ENCODE data around the gene ZNF317.

The ZNF317 gene

GRCh38 chr19:9140159-9140874, at the start of gene ZNF317:
ZNF317 (plus strand) TSS chr19:9140397; CDS start chr19:9156017, 15,620 bp downstream.
- peak; percentile 86 for DNase-seq

DNA sequence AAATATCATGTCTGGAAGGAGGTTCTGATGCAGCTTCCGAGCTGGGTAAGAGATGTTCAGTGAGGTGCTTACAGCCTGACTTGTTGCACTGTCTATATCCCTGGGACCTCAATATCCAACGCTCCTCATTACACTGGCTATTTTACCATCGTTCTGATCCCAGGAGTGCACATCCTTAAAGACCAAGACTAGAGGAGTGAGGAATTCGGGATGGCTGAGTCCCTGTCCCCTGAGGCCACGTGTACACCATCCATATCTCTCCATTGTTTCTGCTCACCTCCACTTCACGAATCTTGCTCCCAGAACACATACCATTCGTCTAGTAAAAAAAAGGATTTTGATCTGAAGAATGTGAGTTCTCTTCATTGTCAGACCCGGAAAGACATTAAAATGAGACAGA, 32.8 kb upstream of the ZNF317 start, which contains the start of gene OR7G2:
OR7G2 (minus strand) TSS at position 101 of the 400 bp plus-strand sequence. CDS start 4,232 bp downstream, outside the sequence.
- DNase-seq, result no peak

DNA sequence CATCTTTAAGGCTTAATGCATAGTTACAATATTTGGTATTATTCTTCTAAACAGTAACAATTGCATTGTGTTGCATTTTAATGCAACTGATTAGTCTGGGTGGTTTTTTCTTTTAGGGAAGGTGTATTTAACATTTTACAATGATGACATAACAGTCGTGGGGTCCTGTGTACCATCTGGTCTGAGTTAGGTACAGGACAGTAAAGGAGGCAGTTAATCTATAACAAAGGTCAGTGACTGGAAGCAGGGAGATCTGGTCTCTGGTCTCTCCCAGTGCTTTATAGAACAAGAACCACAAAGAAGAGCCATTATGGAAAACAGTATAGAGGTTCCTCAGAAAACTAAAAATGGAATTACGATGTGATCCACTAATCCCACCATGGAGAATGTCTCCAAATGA, 30.2 kb upstream of the ZNF317 start:
- DNase-seq, result no peak

DNA sequence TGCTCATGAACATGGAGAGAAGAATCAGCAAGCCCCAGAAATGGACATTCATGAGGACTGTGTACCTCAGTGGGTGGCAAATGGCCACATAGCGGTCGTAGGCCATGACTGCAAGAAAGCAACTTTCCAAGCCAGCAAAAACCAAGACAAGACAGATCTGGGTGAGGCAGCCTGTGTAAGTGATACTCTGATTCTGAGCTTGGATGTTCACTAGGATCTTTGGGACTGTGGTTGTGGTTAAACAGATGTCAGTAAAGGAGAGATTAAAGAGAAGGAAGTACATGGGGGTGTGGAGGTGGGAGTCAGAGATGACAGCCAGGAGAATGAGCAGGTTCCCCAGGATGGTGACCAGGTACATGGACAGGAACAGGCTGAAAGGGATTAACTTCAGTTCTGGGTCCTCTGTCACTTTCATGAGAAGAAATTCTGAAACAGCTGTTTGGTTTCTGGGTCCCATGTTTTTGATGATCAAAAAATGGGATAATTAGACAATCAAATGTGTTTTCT, 24.8 kb upstream of the ZNF317 start, which contains the start of gene OR7G1:
OR7G1 (minus strand) TSS at position 457 of the 507 bp plus-strand sequence; CDS start at position 457, 0 bp downstream.
- DNase-seq, result no peak

GRCh38 chr19:9116547-9116946, 23.6 kb upstream of the ZNF317 start:
- no peak for DNase-seq

DNA sequence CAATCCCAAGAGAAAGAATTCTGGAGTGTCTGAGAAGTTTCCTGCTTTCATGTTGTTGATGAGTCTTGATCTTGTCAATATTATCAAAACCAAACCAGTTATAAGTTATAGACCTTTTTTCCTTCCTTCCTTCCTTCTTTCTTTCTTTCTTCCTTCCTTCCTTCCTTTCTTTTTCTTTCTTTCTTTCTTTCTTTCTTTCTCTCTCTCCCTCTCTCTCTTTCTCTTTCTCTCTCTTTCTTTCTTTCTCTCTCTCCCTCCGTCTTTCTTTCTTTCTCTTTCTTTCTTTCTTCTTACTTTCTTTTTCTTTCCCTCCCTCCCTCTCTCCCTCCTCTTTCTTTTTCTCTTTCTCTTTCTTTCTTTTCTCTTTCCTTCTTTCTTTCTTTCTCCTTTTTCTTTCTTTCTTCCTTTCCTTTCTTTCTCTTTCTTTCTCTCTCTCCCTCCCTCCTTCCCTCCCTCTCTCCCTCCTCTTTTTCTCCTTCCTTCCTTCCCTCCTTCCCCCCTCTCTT, 13.2 kb upstream of the ZNF317 start, which contains the start of gene OR7G3:
OR7G3 (minus strand) TSS at position 51 of the 506 bp plus-strand sequence; CDS start at position 51, 0 bp downstream.
- no peak for DNase-seq

DNA sequence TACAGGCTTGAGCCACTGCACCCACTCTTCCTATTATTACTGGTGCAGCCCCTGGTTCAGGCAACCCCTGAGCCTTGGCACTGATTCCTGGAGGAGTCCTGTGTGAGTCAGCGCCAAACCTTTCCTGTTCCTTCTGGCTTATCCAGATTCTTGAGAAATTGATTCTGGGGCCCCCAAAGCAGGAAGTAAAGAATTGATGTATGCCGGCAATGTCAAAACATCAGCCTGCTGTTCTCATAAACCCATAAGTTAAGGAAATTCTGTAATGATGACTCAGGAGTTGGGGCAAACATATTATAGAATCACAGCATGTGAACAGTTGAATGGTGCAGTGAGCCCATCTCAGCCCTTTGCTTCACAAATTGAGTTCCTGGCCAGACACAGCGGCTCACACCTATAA, 12.0 kb upstream of the ZNF317 start:
- DNase-seq, result no peak

DNA sequence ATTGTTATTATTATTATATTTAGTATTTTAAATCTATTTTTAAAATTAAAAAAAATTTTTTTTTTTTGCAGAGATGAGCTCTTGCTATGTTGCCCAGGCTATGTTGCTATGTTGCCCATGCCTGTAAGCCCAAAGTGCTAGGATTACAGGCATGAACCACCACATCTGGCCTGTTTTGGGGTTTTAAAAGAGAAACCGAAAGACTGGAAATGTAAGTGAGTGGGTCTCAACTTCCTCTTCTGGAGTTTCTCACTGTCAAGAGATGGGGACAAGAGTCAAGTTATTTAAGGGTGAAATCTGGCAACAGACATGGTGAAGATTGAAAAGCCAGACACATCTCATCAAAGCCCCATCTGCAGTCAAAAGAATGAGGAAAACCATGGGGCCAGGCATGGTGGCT, 9.2 kb upstream of the ZNF317 start:
- DNase-seq, result no peak

DNA sequence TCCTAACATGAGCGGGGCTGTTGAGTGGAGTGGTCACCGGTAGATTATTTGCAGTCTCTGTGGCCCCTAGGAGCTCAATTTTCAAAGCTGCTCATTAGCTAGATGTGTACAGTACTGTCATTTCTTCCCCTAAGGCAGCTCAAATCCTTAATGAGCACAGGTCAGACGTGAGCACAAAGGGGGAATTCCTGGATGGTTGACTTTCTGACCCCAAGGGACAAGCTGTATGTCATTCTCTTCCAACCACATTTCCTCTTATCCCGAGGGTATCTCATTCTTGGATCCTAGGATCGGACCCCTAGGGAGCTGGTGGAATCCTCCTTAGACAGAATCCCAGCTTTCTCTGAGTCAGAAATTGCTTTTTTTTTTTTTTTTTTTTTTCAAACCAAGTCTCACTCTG, 7.8 kb upstream of the ZNF317 start:
- no peak for DNase-seq

GRCh38 chr19:9139609-9140158, 513 bp upstream of the ZNF317 start:
- DNase-seq, result no peak

DNA sequence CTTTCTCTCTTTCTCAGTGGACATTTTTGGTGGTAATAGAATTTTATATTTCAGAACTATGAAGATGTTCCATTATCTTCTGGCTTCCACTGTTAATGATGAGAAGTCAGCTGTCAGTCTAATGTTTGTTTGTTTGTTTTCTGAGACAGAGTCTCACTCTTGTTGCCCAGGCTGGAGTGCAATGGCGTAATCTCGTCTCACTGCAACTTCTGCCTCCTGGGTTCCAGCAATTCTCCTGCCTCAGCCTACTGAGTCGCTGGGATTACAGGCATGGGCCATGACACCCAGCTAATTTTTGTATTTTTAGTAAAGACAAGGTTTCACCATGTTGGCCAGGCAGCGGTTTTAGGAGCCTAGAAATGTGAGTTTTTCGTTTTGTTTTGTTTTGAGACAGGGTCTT, 4.7 kb downstream of the ZNF317 start:
- no peak for DNase-seq

DNA sequence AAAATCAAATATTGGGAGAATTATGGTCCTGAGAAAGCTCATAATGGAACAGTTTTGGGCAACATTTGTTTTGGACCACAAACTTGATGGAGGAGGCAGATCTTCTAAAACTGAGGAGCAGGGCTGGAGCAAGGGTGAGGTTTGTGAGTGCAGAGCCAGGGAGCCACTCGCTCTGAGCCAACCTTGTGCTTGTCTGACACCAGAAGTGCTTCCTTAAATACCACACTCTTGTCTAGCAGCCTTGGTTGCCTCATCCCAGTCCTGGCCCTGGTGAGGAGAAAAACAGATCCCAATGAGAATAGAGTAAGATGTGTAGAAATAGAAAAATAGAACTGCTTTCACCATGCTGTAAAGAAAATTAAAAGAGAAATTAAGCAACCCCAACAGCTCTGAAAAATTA, 6.7 kb downstream of the ZNF317 start:
- DNase-seq, result no peak

- DNase-seq, result no peak
Measured at GRCh38 chr19:9148697-9149096, 8.5 kb downstream of the ZNF317 start.

DNA sequence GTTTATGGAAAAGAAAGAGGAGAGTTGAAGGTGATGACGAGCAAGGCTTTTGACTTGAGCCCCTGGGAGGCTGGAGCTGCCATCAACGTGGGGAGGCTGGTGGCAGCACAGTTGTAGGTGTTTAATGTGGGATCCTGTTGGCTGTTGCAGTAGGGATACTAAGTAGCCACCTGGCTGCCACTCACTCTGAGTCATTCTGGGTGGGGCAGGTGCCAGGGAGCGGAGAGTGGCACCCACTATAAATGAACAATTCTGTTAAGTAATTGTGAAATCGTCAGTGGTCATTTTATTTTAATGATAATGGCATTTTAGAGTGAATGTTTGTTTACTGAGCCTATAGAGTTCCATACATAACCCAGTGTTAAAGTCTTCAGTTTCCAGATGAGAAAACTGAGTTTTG, 9.8 kb downstream of the ZNF317 start:
- no peak for DNase-seq

DNA sequence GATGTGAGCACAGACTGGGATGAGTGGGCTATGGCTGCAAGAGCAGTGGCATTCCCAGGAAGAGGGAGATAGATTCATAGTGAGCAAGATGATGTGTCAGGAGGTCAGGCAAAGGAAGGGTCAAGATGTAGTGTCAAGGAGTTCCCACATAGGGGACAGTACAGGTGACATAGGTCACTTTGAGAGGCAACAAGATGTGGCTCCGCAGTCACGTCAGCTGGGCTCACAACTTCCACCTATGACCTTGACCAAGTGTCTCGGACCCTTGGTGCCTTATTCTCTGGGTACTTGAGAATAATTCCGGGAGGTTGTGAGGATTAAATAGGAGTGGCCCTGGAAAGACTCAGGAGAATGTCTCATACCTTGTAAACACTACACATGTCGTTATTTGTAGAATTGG, 10.5 kb downstream of the ZNF317 start:
- DNase-seq, result no peak

- DNase-seq, result no peak
Measured at GRCh38 chr19:9151367-9151766, 11.2 kb downstream of the ZNF317 start.

DNA sequence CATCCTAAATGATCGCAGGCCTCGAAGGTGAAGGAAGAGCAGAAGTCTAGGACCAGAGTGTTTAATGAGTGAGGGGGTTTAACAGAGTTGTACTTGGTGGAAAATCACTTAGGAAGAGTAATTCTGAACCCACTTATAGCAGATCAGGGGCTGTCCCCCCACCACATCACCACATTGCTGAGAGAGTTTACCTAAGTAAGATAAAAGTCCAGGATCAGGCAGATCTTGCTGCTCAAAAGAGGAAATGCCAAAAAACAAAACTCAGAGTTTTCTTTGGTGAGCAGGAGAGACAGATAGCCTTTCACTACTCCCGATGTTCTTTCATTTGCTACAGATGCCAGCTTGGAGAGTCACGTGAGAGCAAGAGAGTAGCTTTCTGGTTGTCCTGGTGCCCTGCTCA, 15.4 kb downstream of the ZNF317 start:
- no peak for DNase-seq

GRCh38 chr19:9156304-9156703, 16.1 kb downstream of the ZNF317 start:
- no peak for DNase-seq

DNA sequence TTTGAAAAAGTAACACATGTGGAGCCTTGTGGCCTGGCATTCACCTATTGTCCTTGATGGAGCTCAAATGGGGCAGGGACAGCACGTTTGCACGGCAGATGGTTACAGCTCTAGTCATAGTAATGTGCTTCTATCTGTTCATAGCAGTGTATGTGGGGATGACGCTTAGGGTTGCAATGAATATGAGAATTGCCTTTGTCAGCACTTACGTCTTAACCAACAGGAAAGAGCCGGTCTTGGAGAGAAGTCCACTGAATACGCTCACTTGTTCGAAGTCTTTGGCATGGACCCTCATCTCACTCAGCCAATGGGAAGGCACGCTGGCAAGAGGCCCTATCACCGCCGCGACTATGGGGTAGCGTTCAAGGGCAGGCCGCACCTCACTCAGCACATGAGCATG, 19.7 kb downstream of the ZNF317 start:
- DNase-seq, result no peak

DNA sequence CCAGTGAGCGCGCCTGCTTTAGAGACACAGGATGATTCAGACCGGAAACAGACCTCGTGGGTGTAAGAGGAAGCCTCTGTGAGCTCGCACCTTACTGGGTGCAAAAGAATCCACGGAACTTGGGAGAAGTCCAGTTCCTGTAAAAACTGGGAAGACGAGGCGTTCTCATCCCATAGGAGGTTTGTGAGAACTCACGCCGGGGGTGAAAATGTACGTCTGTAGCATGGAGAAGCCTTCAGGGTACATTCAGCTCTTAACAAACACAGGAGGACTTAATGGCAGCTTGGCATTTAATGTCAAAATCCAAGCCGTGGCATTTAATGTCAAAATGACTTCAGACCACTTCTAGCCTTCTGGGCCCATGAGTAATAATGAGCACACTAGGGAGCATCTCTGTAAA, 21.2 kb downstream of the ZNF317 start:
- DNase-seq, result no peak

DNA sequence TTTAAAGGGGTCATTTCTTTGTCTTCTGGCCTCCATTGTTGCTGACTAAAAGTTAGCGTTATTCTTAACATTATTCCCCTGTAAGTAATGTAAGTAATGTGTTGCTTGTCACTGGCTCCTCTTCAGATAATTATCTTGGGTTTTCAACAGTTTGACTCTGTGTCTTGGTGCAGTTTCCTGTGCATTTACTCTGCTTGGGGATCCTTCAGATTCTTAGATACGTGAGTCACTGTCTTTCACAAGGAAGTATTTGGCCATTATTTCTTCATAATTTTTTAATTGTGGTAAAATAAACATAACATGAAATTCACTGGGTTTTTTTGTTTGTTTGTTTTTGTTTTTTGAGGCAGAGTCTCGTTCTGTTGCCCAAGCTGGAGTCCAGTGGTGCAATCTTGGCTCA, 25.1 kb downstream of the ZNF317 start:
- DNase-seq, result no peak

GRCh38 chr19:9166846-9167245, 26.6 kb downstream of the ZNF317 start:
- no peak for DNase-seq

- DNase-seq, result no peak
Measured at GRCh38 chr19:9171393-9171991, 31.3 kb downstream of the ZNF317 start.

GRCh38 chr19:9175326-9175725, 35.1 kb downstream of the ZNF317 start:
- DNase-seq, result no peak
